KOPT-K1 (cell line): ENCODE results near the gene SORBS2.

Experiments used
- H3K27ac ChIP-seq: fragments of 200-600 bp; sonication (generic); 2 replicates; pipeline ENCODE4 v1.5.1; 2016; ENCODE audit warnings: antibody characterized with exemption, mild to moderate bottlenecking, low read depth, low read length; ENCODE audit not compliant: poor library complexity, severe bottlenecking
- H3K36me3 ChIP-seq: fragments of 200-600 bp; sonication (generic); 2 replicates; pipeline ENCODE4 v1.5.1; 2017; ENCODE audit warnings: antibody characterized with exemption, mild to moderate bottlenecking, low read length, moderate library complexity; ENCODE audit not compliant: insufficient read depth
- H3K9me3 ChIP-seq: fragments of 200-600 bp; sonication (generic); 2 replicates; pipeline ENCODE4 v1.5.1; 2017; ENCODE audit warnings: antibody characterized with exemption, low read length, mild to moderate bottlenecking; ENCODE audit not compliant: insufficient read depth, poor library complexity, severe bottlenecking

The SORBS2 gene

DNA sequence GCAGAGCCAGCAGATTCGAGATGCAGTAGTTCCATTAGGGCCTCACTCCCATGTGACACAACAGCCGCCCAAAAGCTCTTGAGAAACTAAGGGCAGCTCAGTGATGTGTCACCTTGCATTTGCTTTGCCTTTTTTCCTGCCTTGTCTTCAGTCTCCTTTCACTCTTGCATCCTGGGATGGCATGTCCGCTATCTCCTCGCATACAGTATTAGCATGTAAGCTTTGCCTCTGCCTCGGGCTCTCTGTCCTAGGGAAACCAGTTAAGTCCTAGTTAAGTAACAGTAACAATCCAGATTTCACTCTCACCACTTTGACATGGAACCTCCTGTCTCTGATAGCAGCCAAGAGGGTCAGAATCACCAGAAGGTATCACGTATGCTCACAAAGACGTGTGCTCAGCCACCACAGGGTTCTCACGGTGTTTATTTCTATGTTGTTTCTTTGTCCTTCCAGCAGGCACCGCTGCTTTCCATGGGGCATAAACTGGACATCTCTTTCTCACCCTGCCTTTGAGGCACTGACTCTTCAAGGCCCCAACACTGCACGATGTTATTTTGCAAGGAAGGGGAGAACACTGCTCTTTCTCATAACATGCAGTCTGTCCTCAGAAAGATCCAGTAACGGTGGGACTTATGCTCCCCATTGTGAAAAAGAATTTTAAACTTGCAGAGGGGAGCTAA lies 26.7 kb upstream of the SORBS2 start:
- Histone ChIP-seq H3K27ac (no peak overlapping the region), H3K36me3 (no peaks in the 10 kb centered on the region), H3K9me3 (no peaks in the 10 kb centered on the region)

DNA sequence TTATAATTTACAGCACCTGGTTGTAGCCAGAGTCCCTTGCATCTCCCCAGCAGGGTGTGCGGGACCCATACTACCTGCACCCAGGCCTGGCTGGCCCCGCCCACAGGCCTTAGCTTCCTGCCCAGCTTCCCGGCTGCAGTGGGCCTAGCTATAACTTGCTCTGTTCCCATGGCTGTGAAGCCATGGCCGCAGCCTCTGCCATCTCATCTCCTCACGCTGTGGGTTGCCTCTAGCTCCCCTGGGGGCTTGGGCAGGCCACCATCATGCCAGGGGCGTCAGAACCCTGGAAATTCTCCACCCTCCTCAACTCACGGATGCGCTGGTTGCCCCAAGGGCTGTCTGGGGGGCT lies 26.1 kb upstream of the SORBS2 start:
- Histone ChIP-seq H3K36me3 (no peaks in the 10 kb centered on the region), H3K27ac (no peak overlapping the region), H3K9me3 (no peaks in the 10 kb centered on the region)

DNA sequence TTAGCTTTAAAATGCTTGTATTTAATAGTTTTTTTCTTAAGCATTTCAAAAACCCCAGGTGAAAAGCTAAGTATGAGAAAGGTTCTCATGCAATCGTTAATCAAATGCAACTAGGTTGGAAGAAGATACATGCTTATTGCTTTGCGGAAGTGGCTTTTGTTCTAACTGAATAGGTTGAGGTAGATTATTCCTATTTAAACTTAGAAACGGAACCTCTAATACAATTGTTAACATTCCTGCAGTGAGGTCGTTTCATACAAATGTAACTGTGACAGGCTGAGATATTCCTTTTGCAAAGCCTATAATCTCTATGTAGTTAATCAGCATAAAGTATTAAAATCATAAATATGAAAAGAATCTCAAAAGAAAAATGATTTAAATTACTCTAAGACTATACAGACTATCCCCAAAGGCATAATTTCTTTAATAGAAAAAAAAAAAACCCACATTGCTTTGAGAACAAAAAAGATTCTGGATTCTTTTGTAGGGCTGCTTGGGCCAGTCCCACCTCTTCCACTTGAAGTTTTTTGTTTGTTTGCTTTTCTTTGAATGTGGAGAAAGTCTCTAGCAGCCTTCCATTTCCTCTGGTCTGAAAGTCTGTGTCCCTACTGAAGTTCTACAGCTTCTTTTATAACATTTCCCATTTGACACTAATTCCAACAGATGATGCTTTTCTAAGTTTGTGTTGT lies 25.6 kb upstream of the SORBS2 start:
- Histone ChIP-seq H3K27ac (no peak overlapping the region), H3K36me3 (no peaks in the 10 kb centered on the region), H3K9me3 (no peaks in the 10 kb centered on the region)

DNA sequence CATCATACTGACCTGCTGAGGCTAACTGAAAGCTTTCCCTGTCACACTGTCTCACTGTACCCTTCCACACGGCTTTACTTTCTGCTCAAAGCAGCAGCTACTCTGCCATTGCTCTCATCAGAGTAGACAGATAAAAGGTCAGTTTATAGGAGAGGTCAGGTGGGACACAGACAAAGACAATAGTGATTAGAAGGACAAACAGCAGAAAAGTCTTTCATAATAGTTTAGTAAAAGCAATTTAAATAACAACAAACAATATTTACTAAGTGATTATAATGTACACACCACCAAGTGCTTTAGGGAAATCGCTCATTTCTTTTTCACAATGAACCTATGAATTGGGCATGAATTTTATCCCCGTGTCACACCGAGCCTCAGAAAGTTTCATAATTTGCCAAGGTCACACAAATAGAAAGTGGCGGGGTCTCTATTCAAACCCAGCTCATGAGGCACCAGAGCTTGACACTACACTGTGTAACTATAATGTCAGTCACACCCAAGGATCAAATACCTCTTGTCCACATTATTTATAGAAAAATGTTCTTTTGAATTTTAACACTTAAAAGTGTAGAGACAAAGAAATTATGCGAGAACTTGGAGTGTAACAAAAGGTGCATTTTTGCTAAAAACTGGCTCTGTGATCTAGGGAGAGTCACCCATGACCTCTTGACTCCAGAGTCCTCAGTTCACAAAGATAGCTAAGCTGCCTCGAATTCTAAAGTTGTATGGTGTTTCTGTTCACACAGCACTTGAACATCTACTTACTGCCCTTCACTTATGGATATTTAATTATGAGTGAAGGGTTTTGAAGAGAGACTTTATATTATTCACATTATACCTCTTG lies 24.5 kb upstream of the SORBS2 start:
- Histone ChIP-seq H3K9me3 (no peaks in the 10 kb centered on the region), H3K27ac (no peak overlapping the region), H3K36me3 (no peaks in the 10 kb centered on the region)

DNA sequence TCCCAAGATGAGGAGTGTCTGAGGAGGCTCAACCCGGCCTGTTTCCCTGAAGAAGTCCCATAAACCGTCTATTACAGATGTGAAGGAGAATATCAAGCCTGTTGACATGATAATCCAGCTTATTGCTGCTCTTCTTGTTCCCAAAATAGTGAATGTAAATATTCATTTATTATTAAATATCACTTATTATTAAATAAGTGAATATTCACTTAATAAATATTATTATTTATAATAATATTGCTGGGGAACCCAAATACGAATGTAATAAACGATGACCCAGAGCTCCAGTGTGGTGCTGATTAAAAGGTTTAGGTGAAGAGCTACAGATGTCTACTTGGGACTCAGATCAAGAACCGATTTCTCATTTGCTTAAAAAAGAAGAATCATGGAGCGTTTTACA lies 23.8 kb upstream of the SORBS2 start:
- Histone ChIP-seq H3K36me3 (no peaks in the 10 kb centered on the region), H3K9me3 (no peaks in the 10 kb centered on the region), H3K27ac (no peak overlapping the region)

DNA sequence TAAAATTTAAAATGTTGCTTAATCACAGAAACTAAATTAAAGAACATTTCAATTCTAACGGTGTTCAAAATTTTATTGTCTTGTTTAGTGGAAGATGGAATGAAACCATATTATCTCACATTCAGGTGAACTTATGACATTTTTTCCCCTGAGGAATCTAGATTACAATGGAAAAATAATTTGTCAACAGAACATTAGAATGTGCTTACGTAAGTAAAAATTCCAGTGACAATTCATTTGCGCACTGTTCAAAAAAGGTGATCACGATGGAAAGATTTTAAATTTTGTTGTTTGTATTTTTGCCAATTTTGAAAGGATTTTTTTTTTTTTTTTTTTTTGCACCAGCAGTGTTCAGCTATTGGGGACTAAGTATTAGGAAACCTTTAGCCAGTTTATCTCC lies 23.3 kb upstream of the SORBS2 start:
- no peaks in the 10 kb centered on the region for H3K9me3 ChIP-seq
- no peaks in the 10 kb centered on the region for H3K36me3 ChIP-seq
- H3K27ac ChIP-seq: no peak overlapping the region

DNA sequence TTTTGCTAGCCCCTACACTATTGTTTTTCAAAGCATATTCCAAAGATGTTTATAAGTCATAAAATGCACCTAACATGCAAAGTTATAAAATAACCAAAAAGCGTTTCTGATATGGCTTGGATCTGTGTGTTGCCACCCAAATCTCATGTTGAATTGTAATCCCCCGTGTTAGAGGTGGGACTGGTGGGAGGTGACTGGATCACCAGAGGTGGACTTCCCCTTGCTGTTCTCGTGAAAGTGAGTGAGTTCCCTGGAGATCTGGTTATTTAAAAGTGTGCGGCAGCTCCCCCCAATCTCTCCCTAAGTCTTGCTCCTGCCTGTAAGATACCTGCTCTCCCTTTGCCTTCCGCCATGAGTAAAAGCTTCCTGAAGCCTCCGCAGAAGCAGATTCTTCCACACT lies 22.8 kb upstream of the SORBS2 start:
- H3K27ac ChIP-seq: no peak overlapping the region
- no peaks in the 10 kb centered on the region for H3K36me3 ChIP-seq

DNA sequence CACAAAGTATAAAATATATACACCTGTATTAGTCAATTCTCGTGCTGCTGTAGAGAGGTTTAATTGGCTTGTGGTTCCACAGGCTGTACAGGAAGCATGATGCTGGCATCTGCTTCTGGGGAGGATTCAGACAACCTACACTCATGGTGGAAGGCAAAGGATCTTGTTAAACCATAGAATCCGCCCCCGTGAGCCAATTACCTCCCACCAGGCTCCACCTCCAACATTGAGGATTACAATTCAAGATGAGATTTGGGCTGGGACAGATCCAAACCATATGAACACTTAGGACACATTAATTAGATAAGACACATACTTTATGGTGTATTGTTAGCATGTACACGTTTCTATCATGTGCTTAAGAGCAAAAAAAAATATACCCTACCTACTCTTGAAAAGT lies 22.1 kb upstream of the SORBS2 start:
- no peak overlapping the region for H3K27ac ChIP-seq
- no peaks in the 10 kb centered on the region for H3K9me3 ChIP-seq
- no peaks in the 10 kb centered on the region for H3K36me3 ChIP-seq

More for the DNA sequence above, 22.8 kb upstream of the SORBS2 start:
- H3K9me3 ChIP-seq: no peaks in the 10 kb centered on the region

DNA sequence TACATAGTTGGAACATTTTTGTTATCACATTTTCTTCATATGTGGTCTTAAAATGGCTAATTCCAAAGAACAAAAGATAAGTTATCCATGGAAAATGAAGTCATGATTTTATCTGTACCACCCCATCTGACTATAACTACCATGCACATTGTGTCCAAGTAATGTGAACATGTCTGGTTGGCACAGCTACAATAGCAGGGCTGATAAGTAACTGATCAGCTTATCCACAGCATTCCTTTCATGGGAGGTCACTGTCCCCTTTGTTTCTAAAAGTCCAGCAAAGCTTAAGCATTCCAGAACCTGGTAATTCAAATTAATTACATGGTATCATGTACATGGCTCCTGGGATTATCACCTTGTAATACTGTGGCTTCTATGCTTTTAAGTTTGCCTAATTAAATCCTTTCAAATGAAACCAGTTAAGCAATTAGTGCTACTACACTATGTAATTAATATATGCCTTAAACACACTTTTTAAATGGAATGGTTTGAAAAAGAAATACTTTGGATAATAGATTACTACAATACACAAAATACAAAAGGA lies 21.1 kb upstream of the SORBS2 start:
- no peaks in the 10 kb centered on the region for H3K9me3 ChIP-seq
- H3K27ac ChIP-seq: no peak overlapping the region
- H3K36me3 ChIP-seq: no peaks in the 10 kb centered on the region

DNA sequence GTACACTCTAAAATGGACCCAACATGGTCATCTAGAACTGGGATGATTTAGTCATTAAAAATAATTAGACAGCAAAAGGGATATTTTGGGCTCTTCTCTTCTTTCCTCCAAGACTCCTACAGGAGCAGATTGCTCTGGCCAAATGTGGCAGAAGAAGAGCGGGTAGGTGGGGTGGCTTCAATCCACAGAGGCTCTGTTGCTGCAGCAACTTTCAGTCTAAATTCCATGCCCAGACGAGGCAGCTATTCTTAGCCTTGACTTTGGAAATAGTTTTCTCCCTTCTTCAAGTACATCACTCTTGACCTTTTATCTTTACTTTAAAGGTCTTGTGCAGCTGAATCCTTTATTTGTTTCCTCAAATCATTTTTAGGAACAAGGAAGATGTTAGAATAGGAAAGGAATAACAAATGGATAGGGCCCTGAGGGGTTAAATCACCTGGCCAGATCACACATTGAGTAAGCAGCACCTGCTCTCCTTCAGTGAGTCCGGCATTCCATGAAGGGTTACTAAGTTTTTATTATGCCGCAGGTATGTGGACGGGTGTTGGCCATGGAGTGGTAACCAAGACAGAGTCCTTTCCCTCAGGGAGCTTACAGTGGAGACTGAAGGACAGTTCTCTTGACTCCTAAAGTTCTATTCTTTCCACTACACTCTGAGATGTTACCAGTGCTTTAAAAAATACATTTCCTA lies 19.3 kb upstream of the SORBS2 start:
- Histone ChIP-seq H3K27ac (no peak overlapping the region), H3K36me3 (no peaks in the 10 kb centered on the region), H3K9me3 (no peaks in the 10 kb centered on the region)

DNA sequence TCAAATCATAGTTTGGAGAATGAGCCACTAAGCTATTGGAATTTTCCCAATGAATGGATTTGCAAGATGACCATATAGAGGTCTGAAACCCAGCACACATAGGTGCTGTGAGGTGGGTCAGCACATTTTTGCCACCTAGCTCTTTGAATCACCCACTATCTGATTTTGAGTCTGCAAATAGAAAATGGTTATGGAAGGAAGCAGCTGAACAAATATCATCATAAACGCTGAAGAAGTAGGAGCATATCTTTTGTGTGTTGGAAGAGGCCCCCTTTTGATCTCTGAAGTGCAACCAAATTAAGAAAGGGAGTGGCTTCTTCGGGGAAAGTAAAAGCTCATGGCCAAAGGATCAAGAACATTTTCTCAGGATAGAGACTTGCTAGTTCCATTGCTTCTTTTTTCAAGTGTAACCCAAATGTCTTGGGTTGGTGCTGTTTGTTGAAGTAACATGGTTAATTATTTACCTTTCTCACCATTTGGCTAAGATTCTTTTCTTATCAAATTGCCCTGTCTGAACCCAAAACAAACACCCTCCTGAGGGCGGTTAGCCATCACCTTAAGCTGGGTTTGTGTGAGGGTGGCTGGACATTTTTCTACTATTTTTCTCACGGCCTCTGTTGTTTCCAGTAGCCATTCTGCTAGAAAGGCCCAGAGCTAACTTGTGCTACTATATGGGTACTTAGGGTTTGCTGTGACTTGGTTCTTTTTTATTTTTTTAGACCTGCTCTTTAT lies 18.4 kb upstream of the SORBS2 start:
- H3K9me3 ChIP-seq: no peaks in the 10 kb centered on the region
- H3K27ac ChIP-seq: no peak overlapping the region
- H3K36me3 ChIP-seq: no peaks in the 10 kb centered on the region

DNA sequence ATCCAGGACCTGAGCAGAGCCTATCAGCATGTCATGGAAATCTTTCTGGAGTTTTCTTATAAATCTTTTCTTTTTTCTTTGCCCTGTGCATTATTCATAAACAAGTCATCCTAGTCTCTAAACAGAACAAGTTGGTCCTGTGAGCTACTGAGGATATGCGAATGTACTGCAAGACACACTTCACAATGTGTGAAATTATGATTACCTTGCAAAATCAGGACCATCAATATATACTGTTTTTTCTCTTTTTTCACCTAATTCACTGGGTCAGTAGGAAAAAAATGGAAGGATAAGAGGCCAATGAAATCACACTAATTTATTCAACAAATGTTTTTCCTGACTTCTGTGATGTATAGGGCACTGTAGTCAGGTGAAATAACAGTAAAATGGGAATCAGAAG lies 14.4 kb upstream of the SORBS2 start:
- H3K27ac ChIP-seq: no peak overlapping the region
- no peaks in the 10 kb centered on the region for H3K36me3 ChIP-seq
- no peaks in the 10 kb centered on the region for H3K9me3 ChIP-seq

DNA sequence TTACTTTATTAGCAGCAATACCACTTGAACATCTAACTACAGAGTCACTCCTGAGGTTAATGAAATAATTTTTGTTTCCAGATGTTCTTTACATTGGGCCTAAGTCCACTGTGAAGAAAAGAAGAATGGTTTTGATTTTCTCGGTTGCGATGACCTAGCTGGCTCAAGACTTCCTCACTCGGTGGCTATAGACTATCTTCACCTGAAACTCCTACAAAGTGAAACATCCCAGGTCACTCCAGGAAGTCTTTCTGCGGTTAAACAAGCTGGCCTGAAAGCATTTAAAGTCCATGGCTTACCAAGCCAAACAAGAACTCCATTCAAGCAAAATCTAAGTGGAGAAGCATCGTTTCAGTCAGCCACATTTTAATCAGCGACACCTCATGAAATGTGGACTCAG lies 13.7 kb upstream of the SORBS2 start:
- no peaks in the 10 kb centered on the region for H3K9me3 ChIP-seq
- H3K27ac ChIP-seq: no peak overlapping the region
- no peaks in the 10 kb centered on the region for H3K36me3 ChIP-seq

DNA sequence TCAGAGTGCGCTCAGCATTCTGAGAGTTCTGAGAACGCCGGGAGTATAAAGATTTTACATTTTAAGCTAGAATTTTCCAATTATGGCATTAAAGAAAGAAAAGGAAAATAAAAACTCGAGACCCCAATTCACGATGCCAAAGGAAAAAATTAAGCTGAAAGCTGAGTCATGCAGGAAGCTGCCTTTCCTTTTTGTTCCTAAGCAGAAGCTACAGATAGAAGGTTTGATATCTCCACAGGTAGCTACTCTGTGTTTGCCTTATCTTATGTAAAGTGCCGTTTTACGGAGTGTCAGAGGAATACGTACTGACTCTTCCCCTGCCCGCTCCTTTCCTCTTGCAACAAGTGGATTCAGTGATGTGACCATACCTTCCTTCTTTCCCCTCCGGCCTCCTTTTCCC lies 10.8 kb upstream of the SORBS2 start:
- Histone ChIP-seq H3K36me3 (no peaks in the 10 kb centered on the region), H3K27ac (no peak overlapping the region), H3K9me3 (no peaks in the 10 kb centered on the region)
